GM19328 (cell line): ENCODE measurements around the gene DNAJC27.
"Not testable (repeated sequence)": the region's sequence is repeated elsewhere in the genome, so short reads cannot be mapped to it uniquely, and the experiment has no call there.

Experiments
- ATAC-seq: cut with Tn5 transposase; IDR thresholded peaks from one replicate; pipeline ENCODE4 v1.9.1; 2021; ENCODE audit warnings: mild to moderate bottlenecking, moderate library complexity; ENCODE audit not compliant: unreplicated experiment

Gene DNAJC27

DNA sequence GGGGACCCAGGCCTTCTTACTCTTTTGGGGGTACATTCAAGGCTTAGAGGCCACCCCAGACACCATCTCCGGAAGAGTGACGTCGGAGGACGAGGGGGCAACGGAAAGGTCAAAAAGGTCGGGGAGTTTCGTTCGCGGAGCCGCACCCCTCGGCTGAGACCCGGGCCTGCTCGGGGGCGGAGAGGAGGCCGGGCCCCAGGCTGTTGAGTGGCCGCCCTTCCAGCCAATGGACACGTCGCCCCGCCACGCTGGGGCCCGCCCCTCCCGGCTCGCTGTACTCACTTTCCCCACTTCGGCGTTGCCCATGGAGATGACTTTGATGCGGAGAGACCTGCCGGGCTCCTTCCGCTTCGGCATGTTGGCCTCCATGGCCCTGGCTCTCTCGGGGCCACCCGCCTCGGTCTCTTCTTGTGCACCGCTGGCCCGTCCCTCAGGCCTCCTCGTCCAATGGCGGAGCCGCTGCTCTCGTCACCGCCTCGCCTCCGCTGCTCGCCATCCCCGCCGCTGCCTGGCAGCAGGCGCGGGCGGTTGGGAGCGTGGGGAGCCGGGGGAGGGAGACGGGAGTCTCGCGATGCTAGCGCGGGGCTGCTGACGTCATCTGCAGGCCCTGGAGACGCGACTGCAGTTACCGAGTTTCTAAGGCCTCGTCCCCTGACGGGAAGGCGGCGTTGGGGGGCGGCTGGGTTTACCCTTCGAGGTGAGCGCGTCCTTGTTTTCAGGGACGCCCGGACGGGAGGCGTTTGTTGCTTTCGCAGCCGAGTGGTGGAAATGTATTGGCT is at the start of gene DNAJC27:
Gene DNAJC27, minus strand, starts transcription at position 420 of the 779 bp plus-strand sequence. Its CDS starts 51 bp downstream, at position 369.
- peak; percentile 92 for ATAC-seq

DNA sequence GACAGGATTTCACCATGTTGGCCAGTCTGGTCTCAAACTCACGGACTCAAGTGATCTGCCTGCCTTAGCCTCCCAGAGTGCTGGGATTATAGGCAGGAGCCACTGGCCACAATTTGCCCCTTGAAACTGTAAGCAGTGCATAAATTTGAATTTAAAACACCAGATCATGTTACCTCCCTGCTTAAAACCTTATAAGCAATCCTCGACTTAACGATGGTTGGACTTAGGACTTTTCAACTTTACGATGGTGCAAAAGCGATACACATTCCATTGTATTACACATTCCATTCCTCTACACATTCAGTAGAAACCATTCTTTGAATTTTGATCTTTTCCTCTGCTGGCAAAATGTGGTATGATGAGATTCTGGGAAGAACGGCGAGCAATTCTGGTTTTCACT is 46.9 kb upstream of the DNAJC27 start:
- no peak for ATAC-seq

DNA sequence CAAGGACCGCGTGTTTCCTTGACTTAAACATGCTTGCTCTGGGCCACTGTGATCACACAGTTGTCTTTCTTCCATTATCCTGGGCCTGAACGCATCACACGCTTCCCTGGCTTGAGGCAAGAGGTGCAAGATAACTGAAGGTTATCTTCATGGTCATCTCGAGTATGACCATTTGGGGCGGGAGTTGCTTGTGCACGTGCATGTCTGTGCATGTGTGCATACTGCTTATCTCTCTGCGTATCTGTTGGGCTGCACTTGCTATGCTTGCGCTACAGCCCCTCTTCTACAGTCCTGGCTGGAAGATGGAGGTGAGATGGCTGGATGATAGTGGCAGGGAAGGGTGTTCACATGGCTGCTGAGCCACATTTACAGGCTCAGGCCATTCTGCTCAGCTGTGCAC is 42.9 kb upstream of the DNAJC27 start:
- ATAC-seq, result no peak

DNA sequence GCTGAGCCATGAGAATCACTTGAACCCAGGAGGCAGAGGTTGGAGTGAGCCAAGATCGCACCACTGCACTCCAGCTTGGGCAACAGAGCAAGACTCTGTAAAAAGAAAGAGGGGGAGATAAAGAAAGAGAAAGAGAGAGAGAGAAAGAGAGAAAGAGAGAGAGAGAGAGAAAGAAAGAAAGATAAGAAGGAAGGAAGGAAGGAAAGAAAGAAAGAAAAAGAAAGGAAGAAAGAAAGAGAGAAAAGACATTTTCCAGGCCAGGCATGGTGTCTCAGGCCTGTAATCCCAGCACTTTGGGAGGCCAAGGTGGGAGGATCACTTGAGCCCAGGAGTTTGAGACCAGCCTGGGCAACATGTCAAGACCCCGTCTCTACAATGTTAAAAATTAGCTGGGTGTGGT is 39.6 kb upstream of the DNAJC27 start:
- not testable (repeated sequence) for ATAC-seq

DNA sequence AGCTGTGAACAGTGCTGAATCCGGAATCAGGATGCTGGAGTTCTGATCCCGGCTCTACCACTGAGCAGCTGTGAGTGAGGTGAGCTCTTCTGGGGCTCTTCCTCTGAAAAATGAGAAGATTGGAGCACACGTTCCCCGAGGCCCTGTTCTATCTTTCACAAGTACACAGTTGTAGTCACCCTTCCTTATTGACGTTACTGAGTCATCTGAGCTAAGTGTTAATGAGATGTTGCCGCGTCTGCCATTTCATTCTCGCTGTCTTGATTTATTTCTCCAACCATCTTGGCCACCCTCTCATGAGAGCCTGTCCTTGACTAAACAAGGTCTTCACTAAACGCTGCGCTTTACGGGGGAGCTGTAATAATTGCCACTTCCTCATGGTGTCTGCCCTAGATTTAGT is 38.2 kb upstream of the DNAJC27 start:
- no peak for ATAC-seq

DNA sequence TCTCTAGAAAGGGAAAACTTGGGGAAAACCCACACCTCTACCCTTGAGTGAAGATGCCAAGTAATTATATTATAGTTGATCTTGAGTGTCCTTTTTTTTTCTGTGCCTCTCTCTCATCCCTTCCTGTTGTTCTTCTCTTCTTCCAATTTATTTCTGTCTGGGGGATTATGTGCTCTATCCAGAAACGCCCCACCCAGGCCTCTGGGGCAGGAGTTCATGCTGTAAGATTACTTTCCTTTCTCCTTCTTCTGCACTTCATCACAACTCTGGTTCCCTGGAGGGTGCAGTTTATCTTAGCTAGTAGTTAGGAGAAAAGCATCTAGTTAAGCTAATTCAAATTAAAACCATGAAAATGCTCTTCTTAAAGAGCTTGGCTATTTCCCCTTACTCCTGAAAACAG is 30.3 kb upstream of the DNAJC27 start:
- ATAC-seq, result no peak

DNA sequence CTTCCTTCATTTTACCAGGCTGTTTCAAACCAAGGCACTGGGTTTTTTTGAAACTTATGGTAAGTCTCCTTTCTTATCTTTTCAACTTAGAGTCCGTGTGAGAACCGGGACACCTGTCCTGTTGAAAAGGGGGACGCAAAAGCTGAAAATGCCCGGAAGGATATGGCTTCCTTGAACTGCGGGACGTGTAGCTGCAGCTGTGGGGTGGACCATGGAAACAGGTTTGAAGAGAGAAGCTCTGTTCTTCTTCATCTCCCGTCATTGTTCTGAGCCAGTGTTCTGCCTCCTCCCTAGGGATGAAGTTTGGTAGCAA is 29.5 kb upstream of the DNAJC27 start:
- ATAC-seq, result no peak

DNA sequence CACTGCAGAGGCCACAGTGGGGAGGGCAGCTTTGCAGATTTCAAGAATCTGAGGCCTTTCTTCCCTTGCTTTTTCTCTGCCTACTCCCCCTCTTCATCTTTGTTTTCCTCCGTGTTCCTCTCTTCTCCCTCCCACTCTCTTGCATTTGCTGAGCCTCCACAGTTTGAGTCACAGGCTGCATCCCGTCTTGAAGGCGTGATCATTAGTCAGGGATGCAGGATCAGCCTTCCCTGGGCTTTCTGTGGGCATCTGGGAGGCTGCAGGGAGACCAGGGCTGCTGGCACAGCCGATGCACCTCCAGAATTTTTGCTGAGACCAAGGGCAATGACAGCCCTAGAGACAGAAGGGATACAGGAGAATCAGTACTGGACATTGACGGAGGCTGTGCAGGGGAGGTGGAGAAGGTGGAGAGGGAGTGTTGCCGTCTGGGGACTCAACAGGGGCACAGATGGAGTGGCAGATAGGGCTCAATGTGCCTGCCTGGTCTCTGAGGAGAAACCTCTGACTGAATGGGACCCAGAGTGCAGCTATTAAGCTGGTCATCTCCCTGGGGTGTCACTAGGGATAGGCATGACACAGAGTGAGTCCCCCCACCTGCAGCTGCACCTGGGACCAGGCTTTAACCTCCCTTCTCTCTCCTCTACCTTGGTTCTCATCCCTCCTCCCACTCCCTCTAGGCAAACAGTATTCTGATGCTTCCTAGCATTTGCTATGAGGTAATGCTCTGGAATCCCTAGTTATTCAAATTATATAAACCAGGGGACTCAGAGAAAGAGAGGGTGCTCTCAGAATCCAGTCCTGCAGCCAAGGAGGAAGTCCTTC is 29.0 kb upstream of the DNAJC27 start:
- ATAC-seq, result no peak

DNA sequence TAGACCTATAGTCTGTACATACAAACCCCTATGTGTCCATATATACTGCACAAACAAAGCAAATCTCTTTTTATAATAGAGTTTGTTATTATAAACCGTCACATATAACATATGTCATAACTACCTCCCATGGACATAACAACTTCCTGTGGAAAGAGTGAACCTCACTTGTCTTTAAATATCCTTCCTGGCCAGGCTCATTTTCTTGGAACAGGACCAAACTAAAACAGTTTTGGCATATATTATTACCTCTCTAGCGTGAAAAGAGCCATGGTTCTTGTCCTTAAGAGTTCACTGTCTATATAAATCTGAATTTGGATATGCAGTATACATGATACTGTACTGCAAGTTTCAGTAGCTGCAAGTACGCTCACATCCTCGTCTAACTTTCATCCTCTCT is 28.3 kb upstream of the DNAJC27 start:
- ATAC-seq, result no peak

DNA sequence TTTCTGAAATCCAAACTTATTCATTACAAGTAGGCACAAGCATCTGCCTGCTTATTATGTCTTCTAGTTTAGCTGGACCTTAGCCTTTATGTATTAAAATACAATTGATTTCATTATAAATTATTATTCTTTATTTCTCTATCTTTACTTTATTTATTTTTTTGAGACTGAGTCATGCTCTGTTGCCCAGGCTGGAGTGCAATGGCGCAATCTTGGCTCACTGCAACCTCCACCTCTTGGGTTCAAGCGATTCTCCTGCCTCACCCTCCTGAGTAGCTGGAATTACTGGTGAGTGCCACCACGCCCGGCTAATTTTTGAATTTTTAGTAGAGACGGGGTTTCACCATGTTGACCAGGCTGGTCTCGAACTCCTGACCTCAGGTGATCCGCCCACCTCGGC is 27.3 kb upstream of the DNAJC27 start:
- not testable (repeated sequence) for ATAC-seq

DNA sequence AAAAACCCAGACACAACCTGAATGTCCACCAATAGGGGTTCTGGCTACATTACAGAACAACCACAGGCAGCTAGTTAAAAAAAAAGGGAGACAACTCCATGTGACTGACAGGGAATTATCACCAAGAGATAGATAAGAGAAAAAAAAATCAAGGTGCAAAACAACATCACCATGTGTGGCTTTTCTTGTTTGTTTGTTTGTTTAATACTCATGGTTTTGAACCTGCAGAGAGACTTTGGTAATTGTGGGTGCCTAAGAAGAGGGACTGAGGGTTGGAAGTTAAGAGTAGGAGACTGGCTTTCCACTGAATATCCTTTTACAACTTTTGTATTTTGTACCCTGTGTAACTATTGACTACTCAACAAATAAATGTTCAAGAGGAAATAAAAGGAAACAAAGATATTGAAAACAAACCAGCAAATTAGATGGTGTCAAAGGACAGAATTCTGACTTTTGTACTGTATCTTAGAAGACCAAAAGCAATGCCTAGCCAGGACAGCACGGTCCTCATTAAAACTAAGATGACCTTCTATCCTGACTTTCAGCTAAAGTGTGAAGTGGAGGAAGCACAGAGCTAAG is 22.5 kb upstream of the DNAJC27 start:
- no peak for ATAC-seq

DNA sequence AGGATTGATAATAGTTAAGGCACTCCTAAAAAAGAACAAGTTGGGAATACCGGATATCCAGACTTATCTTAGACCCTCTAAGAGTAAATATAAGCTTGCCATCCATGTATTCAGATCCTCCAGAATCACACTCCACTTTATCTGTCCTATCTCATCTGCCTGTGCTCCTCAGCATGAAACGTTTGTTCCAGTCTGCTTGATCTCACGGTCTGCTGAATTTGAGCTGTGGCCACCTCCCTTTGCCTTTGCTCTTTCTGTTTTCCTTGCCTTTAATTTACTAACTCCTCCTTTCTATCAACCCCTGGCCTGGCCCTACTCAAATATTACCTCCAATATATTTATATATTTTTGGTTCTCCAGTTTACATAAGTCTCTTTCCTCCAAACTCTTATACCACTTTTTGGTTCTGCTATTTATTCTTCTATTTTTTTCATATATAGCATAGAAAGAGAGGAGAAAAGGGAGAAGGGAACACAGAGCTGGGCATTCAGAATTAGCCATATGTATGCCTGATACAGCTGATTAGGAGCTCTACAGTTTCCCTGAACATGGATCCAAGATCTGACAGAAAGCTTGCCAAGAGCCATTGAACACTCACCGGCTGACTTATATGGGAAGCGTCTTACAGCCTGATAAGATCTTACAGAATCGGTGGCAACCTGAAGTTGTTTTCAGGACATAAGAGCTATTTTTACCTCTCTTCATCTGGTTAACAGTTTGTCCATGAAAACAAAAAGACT is 21.8 kb upstream of the DNAJC27 start:
- no peak for ATAC-seq

DNA sequence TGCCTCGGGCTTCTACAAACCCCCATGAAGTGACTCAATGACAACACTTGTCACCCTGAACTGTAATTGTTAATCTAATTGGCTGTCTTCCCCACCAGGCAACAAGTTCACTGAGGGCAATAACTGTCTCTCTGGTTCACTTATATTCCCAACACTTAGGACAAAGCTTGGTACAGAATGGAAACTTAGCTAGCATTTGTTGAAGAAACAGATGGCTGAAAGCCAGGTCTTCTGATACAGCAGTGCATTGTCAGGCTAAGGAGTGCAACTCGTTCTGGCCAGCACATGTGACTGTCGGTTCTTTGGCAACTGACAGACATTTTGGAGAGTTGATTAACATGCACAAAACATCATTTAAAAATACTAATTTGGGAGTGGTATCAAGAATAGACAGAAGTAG is 14.6 kb upstream of the DNAJC27 start:
- ATAC-seq, result no peak

DNA sequence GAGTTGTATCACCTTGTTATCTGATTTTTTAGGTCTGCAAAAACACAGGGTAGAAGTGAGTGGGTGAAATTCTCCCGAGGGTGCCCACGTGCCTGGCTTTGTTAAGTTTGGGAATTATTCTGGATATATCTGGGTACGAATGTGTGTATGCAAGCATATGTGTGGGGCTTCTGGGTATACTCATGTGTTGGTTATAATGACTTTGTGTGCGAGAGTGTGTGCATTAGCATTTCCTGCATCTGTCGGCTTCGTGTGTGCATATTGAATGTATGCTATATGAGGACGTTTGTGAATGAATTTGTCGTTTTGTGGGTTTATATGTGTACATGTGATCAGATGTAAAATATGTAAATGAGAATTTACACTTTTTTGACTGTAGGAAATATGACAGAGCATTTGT is 13.8 kb upstream of the DNAJC27 start:
- no peak for ATAC-seq

DNA sequence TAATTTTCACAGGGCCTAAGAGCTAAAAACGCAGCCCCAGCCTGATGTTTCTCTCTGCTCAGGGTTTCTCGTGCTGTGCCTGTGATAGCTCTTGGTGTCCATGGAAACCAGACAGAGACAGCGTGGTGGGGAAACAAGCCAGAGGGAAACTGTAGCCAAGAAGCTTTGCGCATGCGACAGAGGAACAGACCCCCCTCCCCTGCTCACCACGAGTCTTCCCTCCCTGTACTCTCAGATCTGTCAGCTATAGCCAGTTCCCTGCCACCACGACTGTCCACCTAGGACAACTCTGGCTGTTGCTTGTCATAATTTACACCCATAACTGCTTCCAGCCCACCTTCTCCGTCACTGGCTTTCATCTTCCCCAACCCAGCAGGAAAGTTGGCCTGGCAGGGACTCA is 13.2 kb upstream of the DNAJC27 start:
- ATAC-seq, result no peak

DNA sequence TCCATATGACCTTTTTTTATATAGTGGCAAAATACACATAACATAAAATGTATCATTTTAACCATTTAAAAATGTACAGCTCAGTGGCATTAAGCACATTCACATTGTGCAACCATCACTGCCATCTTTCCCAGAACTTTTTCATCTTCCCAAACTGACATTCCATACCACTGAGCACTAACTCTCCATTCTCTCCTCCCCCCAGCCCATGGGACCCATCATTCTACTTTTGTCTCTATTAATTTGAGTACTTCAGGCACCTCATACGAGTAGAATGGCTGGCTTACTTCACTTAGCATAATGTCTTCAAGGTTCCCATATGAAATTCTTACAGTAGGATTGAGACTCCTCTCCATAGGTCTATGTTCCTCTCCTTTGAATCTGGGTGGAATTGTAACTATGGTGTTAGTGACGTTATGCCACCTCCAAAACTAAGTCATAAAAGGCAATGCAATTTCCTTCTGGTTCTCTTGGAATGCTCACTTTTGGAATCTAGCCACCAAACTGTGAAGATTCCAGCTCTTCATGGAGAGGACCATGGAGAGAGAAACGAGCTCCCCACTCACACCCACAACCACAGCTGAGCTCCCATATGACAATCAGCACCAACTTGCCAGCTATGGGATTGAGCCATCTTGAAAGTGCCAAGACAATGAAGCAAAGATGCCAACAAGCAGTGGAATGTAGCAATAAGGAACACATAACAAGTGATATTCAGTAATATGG is 9.8 kb upstream of the DNAJC27 start:
- ATAC-seq, result no peak

DNA sequence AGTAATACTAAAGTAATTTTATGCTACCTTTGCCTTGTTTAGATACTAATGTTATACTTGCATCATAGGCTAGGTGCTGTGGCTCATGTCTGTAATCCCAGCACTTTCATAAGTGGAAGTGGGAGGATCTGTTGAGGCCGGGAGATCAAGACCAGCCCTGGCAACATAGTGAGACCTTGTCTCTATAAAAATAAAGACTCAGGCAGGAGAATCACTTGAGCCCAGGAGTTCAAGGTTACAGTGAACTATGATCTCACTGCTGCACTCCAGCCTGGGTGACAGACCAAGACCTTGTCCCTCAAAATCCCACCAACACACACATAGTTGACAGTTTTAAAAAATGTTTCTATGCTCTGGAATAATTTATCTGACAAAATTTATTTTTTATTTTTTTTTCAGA is 6.9 kb upstream of the DNAJC27 start:
- ATAC-seq, result no peak

DNA sequence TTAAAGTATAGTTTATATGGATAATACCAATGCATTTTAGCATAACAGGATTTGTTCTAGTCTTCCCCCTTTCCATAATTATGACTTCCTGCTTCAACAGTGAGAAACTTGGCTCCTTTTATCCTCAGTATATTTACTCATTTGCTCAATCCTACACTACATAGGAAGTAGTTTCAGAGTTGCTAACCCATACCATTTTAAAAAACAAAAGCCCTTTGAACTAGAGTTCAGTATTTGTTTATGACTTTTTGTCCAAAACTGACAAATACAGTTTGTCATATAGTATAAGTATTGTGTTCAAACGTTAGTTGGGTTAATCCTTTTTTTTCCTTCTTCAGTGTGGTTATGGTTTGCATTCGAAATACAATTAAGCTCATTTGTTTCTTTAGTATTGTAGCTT is 5.9 kb upstream of the DNAJC27 start:
- no peak for ATAC-seq

DNA sequence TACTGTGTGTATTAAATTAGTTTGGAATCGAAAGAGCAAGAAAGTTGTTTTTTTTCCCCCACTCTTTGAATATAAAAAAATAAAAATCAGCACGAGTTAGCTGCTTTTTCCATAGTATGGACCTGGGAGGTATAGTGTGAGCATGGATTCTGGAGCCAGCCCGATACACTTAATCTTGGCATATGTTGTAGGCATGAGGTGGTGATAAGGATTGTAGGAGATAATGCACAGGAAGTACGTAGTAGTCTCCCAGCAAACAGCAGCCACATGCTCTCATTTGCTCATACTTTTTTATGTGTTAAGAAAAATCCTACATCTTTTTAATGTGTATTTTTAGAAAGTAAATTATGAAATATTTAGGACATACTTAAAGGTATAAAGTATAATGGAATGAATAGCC is 2.1 kb upstream of the DNAJC27 start:
- ATAC-seq, result no peak

DNA sequence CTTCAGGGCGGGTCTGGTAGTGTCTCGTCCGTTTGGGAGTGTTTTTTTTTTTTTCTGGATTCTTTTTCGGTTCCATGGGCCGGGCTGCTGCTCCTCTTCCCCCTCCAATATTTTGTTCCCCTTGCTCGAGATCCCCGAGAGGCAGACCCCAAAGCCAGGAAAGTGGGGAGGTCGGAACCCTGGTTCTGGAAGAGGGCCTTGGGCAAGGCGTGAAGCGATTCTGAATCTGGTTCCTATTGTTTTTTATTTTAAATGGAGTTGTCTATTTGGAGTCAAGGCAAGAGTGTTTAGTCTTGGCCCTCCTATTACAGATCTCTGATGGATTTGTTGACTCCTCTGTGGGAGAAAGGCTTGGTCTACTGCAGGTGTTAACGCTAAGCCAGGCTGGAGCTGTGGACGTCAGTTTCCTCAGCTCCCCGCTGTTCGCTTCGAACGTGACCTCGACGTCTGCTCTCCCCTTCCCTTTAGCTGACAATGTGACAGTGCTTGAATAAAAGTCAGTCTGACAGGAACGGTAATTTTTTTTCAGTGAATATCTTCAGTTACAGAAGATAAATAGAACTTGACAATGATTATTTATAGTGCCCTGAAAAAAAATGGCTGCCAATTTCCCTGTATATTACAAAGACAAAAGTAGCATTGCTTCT is 683 bp upstream of the DNAJC27 start:
- ATAC-seq, result no peak

DNA sequence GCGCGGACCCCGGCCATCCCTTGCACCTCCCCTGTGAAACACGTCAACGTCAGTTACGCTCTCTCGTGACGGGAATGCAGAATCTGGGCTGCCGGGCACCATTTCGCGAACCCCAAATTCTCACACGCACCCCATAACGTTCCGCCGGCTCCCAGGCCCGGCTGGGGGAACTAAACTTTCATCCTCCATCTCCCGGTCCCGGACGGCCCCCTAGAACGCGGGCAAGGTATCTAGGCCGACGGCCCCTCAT is 544 bp downstream of the DNAJC27 start:
- ATAC-seq, result no peak
